Suppressor macrophage (primary cell): ENCODE data around the gene FAM53A.
A peak's percentile ranks its signal among the peaks of the same experiment; 100 is the strongest.

Source experiments
- DNase-seq, 4 experiments: peaks; one replicate each; pipeline ENCODE4 v3.0.0-alpha.2; 2020 to 2022
- total RNA-seq, 17 experiments: gene quantifications; one replicate each; lab custom pipeline; 2026; ENCODE audit warnings: mixed read lengths in 6 of 17, inconsistent platforms in 3 of 17; lab: John Stamatoyannopoulos, UW

Gene FAM53A, protein sequence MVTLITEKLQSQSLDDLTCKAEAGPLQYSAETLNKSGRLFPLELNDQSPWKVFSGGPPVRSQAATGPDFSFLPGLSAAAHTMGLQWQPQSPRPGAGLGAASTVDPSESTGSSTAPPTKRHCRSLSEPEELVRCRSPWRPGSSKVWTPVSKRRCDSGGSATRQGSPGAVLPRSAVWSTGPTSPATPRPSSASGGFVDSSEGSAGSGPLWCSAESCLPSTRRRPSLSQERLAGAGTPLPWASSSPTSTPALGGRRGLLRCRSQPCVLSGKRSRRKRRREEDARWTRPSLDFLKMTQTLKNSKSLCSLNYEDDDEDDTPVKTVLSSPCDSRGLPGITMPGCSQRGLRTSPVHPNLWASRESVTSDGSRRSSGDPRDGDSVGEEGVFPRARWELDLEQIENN
- total RNA-seq = 0.08 to 2.0 (median 0.66) reads per million in 17 experiments

DNA sequence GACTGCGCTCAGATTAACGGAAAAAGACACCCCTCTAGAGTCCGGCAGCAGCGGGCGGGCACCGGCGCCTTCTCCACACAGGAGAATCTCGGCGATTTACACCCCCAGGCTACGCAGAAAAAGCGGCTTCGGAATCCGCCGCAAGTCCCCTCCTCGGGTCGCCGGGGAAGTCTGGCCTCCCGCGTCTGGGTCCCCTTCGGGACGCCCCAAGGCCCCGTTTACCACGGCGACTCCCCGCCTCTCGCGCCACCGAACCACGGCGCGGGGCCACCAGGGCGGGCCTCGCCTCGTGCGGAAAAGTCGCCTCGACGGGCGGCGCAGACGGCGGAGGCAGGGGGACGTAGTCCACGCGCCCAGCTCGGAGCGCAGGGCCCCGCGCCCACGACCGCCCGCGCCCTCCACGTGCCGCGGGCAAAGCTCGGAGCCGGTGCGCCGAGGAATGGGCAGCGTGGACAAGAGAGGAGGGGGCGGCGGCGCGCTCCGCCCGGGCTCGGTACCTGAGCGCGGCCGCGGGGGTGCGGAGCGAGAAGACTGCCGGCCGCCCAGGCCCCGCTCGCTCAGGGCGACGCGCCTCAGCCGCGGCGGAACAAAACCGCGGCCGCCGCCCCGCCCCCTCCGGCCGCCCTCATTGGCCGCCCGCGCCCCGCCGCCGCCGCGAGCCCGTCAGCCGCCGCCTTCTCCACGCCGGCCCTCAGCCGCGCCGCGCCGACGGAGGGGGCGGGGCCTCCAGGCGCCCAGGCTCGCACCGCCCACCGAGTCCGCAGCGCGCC lies at the start of gene FAM53A:
TSS of gene FAM53A (minus strand) at position 578 of the 770 bp plus-strand sequence. CDS start 15,572 bp downstream, outside the sequence.
- DNase-seq = peak; percentile 94 to 99 (median 98)

DNA sequence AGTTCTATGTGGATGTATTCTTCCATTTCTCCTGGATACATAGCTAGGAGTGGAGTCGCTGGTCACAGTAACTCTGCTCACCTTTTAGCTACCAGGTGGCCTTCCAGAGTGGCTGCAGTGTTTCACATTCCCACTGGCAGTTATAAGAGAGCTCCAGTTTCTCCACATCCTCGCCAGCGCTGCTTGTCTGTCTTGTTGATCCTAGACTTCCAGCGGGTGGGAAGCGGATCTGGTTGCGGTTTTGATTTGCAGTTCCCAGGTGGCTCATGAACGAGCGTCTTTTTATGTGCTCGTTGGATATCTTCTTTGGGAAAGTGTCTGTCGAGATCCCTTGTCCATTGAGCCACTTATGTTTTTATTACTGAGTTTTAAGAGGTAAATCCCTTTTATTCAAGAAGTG lies 48.8 kb upstream of the FAM53A start:
- no peak for DNase-seq

DNA sequence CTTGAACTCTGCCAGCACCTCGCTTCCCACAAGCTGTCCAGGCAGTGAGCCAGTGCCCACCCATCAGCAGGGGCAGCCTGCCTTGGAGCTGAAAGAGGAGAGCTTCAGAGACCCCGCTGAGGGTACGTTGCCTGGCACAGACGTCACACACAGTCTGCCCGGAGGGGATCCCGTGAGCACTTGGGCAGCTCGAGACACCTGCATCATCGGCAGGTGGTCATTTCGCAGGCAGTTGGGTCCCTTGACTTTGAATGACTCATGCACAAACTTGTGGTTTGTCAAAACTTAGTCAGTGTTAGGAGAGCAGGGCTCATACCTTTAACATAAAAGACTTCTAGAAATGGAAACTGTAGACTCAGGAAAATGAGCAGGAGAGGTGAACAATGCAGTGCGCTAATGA lies 47.1 kb upstream of the FAM53A start:
- DNase-seq = no peak

DNA sequence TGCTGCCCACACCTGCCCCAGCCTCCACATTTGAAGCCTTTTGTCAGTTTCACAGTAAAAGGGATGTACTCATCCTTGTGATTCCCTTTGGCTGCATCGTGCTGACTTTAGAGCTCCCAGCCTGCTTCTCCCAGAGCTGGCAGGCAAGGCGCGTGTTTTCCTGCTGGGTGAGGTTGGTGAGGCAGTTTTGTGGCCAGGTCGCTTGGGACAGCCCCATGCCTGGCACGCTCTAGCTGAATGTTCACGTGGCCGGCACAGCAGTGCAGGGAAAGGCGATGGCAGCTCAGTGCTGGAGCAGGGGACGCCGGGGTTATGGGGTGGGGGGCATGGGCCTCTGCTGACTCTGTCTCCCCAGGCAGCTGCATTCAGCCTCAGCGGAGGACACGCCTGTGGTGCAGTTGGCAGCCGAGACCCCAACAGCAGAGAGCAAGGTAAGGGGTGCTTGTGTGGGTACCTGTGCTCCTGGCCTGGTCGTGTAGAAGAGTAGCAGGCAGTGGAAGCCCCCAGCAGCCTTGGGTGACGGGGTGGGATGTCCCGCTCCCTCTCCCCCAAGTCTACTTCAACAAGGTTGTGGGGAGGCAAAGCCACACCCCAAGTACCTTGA lies 46.5 kb upstream of the FAM53A start:
- DNase-seq = no peak

DNA sequence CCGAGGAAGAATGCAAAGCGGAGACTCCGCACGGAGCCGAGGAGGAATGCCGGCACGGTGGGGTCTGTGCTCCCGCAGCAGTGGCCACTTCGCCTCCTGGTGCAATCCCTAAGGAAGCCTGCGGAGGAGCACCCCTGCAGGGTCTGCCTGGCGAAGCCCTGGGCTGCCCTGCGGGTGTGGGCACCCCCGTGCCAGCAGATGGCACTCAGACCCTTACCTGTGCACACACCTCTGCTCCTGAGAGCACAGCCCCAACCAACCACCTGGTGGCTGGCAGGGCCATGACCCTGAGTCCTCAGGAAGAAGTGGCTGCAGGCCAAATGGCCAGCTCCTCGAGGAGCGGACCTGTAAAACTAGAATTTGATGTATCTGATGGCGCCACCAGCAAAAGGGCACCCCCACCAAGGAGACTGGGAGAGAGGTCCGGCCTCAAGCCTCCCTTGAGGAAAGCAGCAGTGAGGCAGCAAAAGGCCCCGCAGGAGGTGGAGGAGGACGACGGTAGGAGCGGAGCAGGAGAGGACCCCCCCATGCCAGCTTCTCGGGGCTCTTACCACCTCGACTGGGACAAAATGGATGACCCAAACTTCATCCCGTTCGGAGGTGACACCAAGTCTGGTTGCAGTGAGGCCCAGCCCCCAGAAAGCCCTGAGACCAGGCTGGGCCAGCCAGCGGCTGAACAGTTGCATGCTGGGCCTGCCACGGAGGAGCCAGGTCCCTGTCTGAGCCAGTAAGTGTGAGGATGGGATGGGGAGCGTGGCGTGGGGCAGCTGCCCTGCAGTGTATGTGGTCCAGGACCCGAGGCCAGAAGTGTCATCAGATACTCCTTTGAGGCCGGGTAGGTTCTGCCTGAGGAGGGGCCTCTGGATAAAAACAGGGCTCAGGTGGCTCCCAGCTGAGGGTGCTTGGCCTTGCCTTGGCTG lies 44.2 kb upstream of the FAM53A start:
- no peak for DNase-seq

DNA sequence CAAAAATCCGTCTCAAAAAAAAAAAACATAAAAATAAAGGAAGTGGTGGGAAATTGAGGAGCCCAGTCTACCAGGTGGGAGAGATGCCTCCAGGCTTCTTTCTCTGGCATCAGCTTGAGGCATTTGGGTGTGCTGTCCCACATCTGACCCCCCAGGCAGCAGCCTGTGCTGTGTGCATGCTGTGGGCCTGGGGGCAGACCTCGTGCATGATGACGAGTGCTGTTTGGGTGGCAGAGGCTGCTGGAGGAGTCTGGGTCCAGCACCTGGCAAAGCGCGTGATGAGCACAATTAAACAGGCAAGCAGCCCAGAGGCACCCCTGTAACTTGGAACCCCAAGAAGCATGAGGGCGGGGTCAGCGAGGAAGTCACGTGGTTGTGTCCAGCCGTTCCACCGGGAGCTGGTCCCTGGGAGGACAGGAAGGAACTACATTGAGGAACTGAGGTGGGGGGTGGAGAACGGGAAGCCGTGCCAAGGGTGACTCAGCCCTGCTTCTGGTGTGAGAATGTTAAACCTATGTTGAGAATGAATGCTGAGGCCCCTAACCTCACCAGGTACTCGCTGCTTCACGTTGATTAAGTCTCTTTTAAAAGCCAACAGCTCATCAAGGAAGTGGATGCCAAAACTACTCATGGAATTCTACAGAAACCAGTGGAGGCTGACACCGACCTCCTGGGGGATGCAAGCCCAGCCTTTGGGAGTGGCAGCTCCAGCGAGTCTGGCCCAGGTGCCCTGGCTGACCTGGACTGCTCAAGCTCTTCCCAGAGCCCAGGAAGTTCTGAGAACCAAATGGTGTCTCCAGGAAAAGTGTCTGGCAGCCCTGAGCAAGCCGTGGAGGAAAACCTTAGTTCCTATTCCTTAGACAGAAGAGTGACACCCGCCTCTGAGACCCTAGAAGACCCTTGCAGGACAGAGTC lies 43.3 kb upstream of the FAM53A start:
- peak; percentile 88 to 94 (median 92) for DNase-seq

DNA sequence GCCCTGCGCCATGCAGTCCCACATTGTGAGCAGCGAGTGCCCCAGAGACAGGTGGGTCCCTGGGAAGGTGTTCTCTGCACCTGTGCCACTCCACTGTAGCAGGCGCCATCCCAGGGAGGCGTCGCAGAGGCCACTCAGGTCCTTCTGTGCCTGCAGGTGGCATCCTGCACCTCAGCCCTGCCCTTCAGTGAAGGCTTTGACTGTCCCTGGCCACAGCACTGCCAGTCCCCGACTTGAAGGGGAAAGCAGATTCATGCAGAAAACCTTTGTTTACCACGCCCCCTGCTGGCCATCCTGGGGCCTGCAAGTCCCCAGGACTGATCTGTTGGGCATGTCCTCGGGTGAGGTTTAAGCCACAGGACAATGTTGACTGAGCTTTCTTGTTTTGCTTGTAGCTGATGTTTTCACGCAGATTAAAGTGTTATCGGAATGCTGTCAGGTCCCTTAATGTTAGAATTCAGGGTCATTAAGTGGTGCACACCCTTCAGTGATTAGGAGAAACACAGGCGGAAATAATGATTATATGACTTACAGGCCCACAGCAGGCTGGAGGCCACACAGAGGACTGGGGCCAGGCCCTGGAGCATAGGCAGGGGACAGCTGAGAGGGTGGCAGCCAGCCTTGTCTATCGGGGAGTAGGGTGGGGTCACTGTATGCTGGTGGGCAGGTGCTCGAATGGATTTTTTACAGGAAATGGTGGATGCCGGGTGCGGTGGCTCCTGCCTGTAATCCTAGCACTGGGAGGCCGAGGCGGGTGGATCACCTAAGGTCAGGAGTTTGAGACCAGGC lies 42.2 kb upstream of the FAM53A start:
- DNase-seq = peak; percentile 92 to 97 (median 94)

DNA sequence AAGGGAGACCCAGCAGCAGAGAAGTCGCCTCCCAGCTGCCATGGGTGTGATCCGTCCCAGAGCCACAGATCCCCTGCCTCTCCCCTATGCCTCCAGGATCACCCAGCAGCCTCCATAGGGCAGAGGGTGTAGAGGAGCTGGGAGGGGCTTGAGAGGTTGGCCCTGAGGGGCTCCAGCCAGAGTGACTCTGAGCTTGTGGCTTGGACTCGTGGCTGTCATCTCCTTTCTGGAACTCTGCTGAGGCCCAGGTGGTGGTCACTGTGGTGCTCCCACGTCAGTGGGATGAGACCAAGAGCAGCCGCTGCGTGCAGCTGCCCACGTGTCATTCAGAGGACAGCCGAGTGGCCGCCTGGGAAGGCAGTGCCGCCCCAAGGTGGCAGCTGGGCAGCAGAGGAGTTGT lies 41.4 kb upstream of the FAM53A start:
- DNase-seq = no peak

DNA sequence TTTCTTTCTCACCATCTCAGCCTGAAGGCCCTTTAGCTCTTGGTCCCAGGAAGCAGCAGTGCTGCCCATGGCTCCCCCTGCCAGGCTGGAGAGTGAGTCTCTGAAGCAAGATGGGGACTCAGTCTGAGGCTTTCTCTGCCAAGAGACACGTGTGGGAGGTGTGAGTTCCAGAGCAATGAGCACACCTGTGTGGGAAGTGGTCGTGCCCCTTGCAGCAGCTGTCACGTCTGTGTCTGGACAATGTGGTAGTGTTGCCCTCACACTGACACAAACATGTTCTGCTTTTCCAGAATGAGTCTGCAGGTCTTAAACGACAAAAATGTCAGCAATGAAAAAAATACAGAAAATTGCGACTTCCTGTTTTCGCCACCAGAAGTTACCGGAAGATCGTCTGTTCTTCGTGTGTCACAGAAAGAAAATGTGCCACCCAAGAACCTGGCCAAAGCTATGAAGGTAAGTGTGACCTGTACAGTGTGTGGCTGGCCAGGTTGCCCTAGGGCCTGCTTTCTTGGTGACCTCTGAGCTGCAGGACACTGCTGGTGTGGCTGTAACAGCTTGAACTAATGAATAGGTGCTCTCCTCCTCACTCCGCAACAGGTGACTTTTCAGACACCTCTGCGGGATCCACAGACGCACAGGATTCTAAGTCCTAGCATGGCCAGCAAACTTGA lies 39.2 kb upstream of the FAM53A start:
- peak; percentile 67 to 89 (median 78) for DNase-seq

DNA sequence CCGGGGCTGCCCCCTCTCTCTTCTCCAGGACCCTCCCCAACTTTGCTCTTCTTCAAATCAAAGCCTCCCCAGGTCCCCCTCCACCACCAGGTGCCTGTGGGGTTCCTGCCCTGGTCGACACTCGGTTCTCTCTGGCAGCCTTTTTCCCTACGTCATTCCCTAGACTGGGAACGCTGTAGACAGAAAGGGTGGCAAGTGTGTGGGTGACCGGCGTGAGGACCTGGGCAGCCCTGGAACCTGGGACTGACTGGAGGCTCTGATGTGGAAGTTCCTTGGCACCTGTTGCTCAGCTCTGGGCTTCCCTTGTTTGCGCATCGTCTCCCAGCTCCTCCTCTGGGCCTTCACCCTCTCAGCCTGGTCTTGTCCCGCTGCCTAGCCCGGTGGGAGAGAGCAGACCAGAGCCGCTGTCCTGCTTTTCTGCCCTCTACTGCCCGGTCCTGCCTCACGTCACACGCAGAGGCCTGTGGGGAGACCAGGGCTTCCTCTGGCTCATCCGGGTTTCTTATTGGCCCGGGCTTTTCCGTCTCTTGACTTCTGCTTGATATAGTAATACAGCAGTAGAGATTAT lies 38.5 kb upstream of the FAM53A start:
- DNase-seq = peak; percentile 43 to 62 (median 57)

DNA sequence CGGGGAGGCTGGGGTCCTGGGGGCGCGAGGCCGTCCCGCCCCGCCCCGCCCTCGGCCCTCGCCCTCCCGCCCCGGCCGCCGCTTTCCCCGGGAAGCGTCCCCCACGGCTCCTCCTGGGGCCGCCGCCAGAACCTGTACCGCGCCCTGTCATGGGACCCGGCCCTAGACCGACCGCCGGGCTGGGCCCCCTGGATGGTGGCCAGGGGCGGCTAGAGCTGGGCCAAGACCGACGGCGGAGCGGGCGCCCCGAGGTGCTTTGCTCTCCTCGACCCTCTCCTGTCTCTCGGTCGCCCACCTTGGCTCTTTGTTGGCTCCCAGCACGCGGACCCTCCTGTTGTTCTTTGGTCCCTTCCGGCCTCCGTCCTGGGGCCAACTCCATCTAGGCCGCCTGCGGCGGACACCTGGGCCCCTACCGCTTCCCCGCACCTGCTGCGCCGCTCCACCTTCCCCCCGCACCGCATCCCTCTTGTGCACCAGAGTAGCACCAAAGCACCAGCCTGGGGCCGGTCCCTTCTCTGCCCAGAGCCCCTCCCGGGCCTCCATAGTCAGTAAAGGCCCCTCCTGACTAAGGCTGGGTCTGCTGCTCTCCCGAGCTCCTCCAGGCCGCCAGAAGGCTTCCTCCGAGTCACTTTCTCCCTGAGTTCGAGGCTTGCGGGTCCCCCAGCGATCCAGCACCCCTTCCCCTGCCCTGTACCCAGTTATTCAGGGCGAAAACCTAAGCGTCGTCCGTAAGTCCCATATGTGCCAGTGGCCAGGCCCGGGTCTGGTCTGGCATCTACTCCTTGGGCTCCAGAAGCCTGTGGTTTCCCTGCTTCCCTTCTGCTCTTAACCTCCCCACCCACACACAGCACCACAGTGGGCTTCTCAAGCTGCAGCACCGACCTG lies 37.8 kb upstream of the FAM53A start:
- DNase-seq = peak in 3 of 4 experiments; percentile 35 to 64 (median 47)

DNA sequence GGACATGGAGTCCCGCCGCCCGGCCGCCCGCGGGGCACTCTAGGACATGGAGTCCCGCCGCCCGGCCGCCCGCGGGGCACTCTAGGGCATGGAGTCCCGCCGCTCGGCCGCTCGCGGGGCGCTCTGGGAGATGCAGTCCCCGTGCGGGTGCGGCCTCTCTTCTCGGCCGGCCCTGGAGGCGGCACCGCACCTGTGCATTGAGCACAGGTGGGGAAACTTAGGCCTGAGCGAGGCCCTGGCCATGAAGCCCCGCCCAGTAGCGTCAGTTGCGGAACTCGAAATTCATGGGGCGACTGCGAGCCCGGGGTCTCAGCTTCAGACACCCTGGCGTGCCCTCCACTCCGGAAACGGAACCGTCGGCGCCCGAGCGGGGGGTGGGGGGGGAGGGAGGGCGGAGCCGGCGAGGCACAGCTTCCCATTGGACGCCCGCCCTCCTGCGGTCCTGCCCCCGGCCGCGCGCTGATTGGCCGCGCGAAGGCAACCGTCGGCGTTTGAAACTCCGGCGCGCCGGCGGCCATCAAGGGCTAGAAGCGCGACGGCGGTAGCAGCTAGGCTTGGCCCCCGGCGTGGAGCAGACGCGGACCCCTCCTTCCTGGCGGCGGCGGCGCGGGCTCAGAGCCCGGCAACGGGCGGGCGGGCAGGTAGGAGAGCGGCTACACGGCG lies 37.0 kb upstream of the FAM53A start, which contains the start of the genes TACC3 and TMEM129:
TSS of gene TACC3 (plus strand) at position 519 of the 663 bp plus-strand sequence. CDS start 1,901 bp downstream, outside the sequence.
TSS of gene TMEM129 (minus strand) at position 321 of the 663 bp plus-strand sequence. CDS start 486 bp downstream, outside the sequence.
- peak; percentile 94 to 98 (median 96) for DNase-seq

DNA sequence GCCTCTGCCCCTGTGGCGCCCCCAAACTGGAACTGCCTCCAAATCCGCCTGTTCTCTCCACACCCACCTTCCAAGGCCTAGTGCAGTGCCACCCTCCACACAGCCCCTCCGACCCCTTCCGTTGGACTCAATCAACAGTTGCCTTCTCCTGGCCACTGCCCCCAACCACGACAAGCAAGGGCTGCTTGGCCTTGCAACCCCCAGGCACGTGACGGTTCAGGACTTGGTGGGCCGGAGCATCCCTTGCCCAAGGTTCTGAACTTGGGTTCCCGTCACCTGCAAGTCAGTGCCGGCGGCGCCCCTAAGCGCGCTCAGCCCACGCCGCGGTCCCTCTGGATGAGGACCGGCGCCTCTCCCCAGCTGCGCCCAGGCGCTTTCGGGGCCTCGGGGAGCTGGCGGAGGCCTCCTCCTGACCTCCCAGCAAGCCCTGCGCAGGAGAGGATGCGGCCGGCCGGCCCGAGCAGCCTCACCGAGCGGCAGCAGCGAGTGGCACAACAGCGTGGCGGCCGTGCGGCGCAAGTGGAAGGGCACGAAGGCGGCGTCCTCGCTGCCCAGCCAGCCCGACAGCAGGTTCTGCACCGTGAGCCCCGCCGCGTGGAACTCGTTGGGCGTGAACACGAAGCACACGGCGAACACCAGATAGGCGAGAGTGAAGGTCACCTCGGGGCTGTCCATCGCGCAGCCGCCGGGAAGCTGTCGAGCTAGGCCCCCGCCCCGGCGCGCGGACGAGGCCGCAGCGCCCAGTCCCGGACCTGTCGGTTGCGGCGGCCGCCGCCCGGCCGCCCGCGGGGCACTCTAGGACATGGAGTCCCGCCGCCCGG lies 36.3 kb upstream of the FAM53A start:
- DNase-seq = peak; percentile 38 to 73 (median 61)

DNA sequence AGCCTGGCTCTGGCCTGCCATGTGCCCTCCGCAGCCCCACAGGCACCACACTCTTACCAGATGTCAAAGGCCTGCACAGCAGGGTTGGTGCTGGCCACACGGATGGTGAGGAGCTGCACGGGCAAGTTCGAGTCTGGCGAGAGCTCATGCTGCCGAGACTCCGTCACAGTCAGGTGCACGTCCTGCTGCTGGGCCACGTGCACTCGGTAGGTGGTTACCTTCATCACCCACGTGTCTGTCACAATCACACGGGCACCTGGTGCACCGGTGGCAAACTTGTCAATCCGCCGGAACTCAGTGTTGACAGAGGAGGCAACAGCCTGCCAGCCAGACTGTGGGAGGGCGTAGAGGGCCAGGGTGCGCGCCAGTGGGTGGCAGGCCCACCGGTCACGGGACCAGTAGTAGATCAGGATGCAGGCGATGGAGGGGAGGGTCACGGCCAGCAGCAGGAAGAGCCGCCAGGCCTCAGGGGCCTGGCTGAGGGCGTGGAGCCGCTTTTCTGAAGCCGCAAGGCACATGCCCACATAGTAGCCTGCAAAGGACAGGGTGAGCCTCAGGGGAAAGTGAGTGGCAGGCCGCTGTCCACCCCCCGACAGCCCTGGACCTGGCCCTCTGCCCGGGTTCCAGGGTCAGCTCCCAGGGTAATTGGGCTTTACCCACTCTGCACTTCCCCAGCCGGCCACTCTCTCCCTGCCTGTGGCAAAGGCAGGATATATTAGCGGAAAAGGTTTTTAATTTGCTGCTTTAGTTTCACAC lies 34.2 kb upstream of the FAM53A start:
- DNase-seq = no peak
